Transverse colon (tissue), 3 donors: ENCODE results near the gene TMEM174.

Experiments
- CTCF ChIP-seq, 5 experiments: fragments of 200-600 bp in 3 of 5; fragments of 450-650 bp in 2 of 5; sonication (generic) in 3 of 5; IDR thresholded peaks; 1 replicate in 2 of 5; 2 replicates in 3 of 5; pipeline ENCODE4 v1.5.1; 2016 to 2017; ENCODE audit warnings: antibody characterized with exemption in 5 of 5, inconsistent platforms in 3 of 5, mild to moderate bottlenecking in 2 of 5, moderate library complexity in 1 of 5
- EP300 ChIP-seq: sonication (generic); formaldehyde crosslinking; IDR thresholded peaks from one replicate; pipeline ENCODE4 v1.6.1; 2017; ENCODE audit warnings: antibody characterized with exemption, low read depth
- POLR2A ChIP-seq: fragments of 450-650 bp; IDR thresholded peaks from one replicate; pipeline ENCODE4 v1.6.1; 2016; ENCODE audit warnings: antibody characterized with exemption, mild to moderate bottlenecking, moderate library complexity

GRCh38 chr5:73126957-73127356, 46.0 kb upstream of the TMEM174 start:
- TF ChIP-seq POLR2A (no peak), CTCF (IDR thresholded peaks at IDR 0.05) (no peak), EP300 (no peak)
